WTC11 (cell line): ENCODE measurements around the gene GATAD2A.

ENCODE experiments used
- ATF2 ChIP-seq: sonication (generic); formaldehyde crosslinking; IDR thresholded peaks from 2 replicates; pipeline ENCODE4 v1.8.1; 2022; ENCODE audit warnings: low read depth, missing genetic modification reagents, borderline replicate concordance
- CBFB ChIP-seq: sonication (generic); formaldehyde crosslinking; IDR thresholded peaks from 2 replicates; pipeline ENCODE4 v1.8.1; 2022; ENCODE audit warnings: mild to moderate bottlenecking, low read depth, missing genetic modification reagents
- CREB1 ChIP-seq: sonication (generic); formaldehyde crosslinking; IDR thresholded peaks from 2 replicates; pipeline ENCODE4 v1.8.0; 2023; ENCODE audit warnings: mild to moderate bottlenecking, missing genetic modification reagents
- CTCF ChIP-seq: fragments of 200-600 bp; IDR thresholded peaks from 2 replicates; pipeline ENCODE4 v1.8.0; 2022; ENCODE audit warnings: antibody characterized with exemption
- ESRRA ChIP-seq: sonication (generic); formaldehyde crosslinking; IDR thresholded peaks from 2 replicates; pipeline ENCODE4 v1.8.1; 2022; ENCODE audit warnings: mild to moderate bottlenecking, missing genetic modification reagents, borderline replicate concordance
- HMGA2 ChIP-seq: fragments of 250-450 bp; sonication (Bioruptor Pico); IDR thresholded peaks from 2 replicates; pipeline ENCODE4 v1.4.0; 2021; ENCODE audit warnings: mild to moderate bottlenecking, moderate library complexity
- MAX ChIP-seq: sonication (generic); formaldehyde crosslinking; IDR thresholded peaks from 2 replicates; pipeline ENCODE4 v1.8.0; 2022; ENCODE audit warnings: mild to moderate bottlenecking, missing genetic modification reagents
- NR3C1 ChIP-seq: sonication (generic); formaldehyde crosslinking; conservative IDR thresholded peaks from 2 replicates; pipeline ENCODE4 v1.8.1; 2023; ENCODE audit warnings: low read depth, mild to moderate bottlenecking, missing genetic modification reagents
- TF ChIP-seq, protein P1 (sequence below): sonication (generic); formaldehyde crosslinking; IDR thresholded peaks from 2 replicates; pipeline ENCODE4 v1.8.0; 2022; ENCODE audit warnings: mild to moderate bottlenecking, missing genetic modification reagents

GRCh38 chr19:19553670-19554069, 148.2 kb downstream of the GATAD2A start:
- TF ChIP-seq CREB1 (no peak), MAX (CRISPR knock-in tag) (no peak), CTCF (no peak), CBFB (CRISPR knock-in tag) (no peak), HMGA2 (CRISPR knock-in tag) (no peak), NR3C1 (CRISPR knock-in tag) (no peak), ESRRA (CRISPR knock-in tag) (no peak), ATF2 (CRISPR knock-in tag) (no peak)
- TF ChIP-seq, protein P1, sequence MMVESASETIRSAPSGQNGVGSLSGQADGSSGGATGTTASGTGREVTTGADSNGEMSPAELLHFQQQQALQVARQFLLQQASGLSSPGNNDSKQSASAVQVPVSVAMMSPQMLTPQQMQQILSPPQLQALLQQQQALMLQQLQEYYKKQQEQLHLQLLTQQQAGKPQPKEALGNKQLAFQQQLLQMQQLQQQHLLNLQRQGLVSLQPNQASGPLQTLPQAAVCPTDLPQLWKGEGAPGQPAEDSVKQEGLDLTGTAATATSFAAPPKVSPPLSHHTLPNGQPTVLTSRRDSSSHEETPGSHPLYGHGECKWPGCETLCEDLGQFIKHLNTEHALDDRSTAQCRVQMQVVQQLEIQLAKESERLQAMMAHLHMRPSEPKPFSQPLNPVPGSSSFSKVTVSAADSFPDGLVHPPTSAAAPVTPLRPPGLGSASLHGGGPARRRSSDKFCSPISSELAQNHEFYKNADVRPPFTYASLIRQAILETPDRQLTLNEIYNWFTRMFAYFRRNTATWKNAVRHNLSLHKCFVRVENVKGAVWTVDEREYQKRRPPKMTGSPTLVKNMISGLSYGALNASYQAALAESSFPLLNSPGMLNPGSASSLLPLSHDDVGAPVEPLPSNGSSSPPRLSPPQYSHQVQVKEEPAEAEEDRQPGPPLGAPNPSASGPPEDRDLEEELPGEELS (CRISPR knock-in tag), result no peak
